H1 (cell line): ENCODE results near the gene IQCE. TPM values are rescaled to one million over a fixed set of nuclear protein-coding genes. Genes with fewer than 3 reads are reported as not detected.
"Not testable (repeated sequence)": the region's sequence is repeated elsewhere in the genome, so short reads cannot be mapped to it uniquely, and the experiment has no call there.

Source experiments
- CTCF ChIA-PET: fragments of 300-600 bp; sonication (Branson Sonifier 250); formaldehyde crosslinking; loops from one replicate; lab custom pipeline; 2021; ENCODE audit not compliant: partially characterized antibody; lab: Charles Lee
- POLR2A ChIA-PET: fragments of 300-600 bp; sonication (Branson Sonifier 250); formaldehyde crosslinking; loops from one replicate; lab custom pipeline; 2021; ENCODE audit warnings: inconsistent platforms; ENCODE audit not compliant: partially characterized antibody; lab: Charles Lee
- DNase-seq, 2 experiments: peaks; one replicate each; pipeline versions ENCODE4 v3.0.0 to v3.0.0-alpha.2; 2010 to 2022; ENCODE audit warnings: low spot score in 2 of 2, low read depth in 1 of 2, mixed read lengths in 1 of 2
- FAIRE-seq: peaks from 2 replicates; lab custom pipeline; 2011; peaks lifted over from hg19 to GRCh38; lab: Jason Lieb, UNC
- H2AFZ ChIP-seq: 2 replicates; pipeline ENCODE4 v1.8.1; 2012; ENCODE audit warnings: low read length, inconsistent platforms
- H2AK5ac ChIP-seq: 2 replicates; pipeline ENCODE4 v1.6.1; 2013; ENCODE audit warnings: low read depth, low read length
- H2BK120ac ChIP-seq: replicated peaks from 2 replicates; pipeline ENCODE3; 2013; ENCODE audit warnings: low read depth, low read length, inconsistent platforms
- H2BK12ac ChIP-seq: 2 replicates; pipeline ENCODE4 v1.6.1; 2013; ENCODE audit warnings: low read depth, low read length
- H2BK15ac ChIP-seq: 2 replicates; pipeline ENCODE4 v1.6.1; 2013; ENCODE audit warnings: low read length
- H2BK20ac ChIP-seq: 2 replicates; pipeline ENCODE4 v1.6.1; 2013; ENCODE audit warnings: low read length
- H2BK5ac ChIP-seq: 2 replicates; pipeline ENCODE4 v1.6.1; 2013; ENCODE audit warnings: low read depth, low read length
- H3K14ac ChIP-seq: 2 replicates; pipeline ENCODE4 v1.6.1; 2013; ENCODE audit warnings: inconsistent platforms; ENCODE audit not compliant: insufficient read length
- H3K18ac ChIP-seq: 2 replicates; pipeline ENCODE4 v1.6.1; 2013; ENCODE audit warnings: low read length; ENCODE audit errors: extremely low read depth
- H3K23ac ChIP-seq: 2 replicates; pipeline ENCODE4 v1.6.1; 2013; ENCODE audit warnings: inconsistent platforms; ENCODE audit not compliant: insufficient read length
- H3K23me2 ChIP-seq: 2 replicates; pipeline ENCODE4 v1.6.1; 2013; ENCODE audit warnings: low read depth, low read length
- H3K27ac ChIP-seq: 2 replicates; pipeline ENCODE4 v1.6.1; 2011; ENCODE audit warnings: low read depth, low read length, inconsistent platforms
- H3K27me3 ChIP-seq, 4 experiments: replicated peaks in 1 of 4; 1 replicate in 1 of 4; 2 replicates in 3 of 4; pipeline versions ENCODE4 v1.6.1 to v1.8.1; 2011 to 2013; ENCODE audit warnings: low read length in 3 of 4, mild to moderate bottlenecking in 3 of 4, inconsistent platforms in 2 of 4, mixed read lengths in 2 of 4, moderate library complexity in 1 of 4; ENCODE audit not compliant: control insufficient read depth in 3 of 4, insufficient read depth in 3 of 4; ENCODE audit errors: extremely low read depth in 1 of 4
- H3K36me3 ChIP-seq, 4 experiments: 2 replicates each; pipeline versions ENCODE4 v1.6.1 to v1.8.1; 2011 to 2013; ENCODE audit warnings: mild to moderate bottlenecking in 4 of 4, low read length in 3 of 4, moderate library complexity in 2 of 4, control low read depth in 1 of 4, inconsistent platforms in 1 of 4; ENCODE audit not compliant: insufficient read depth in 4 of 4, control insufficient read depth in 2 of 4
- H3K4ac ChIP-seq: replicated peaks from 2 replicates; pipeline ENCODE3; 2013; ENCODE audit warnings: low read length, low read depth, mixed read lengths, inconsistent platforms; ENCODE audit not compliant: insufficient read length
- H3K4me1 ChIP-seq, 4 experiments: replicated peaks in 1 of 4; 1 replicate in 1 of 4; 2 replicates in 3 of 4; pipeline versions ENCODE4 v1.6.1 to v1.8.1; 2011 to 2013; ENCODE audit warnings: low read length in 3 of 4, inconsistent platforms in 2 of 4, mixed read lengths in 1 of 4; ENCODE audit not compliant: insufficient read depth in 4 of 4, control insufficient read depth in 3 of 4
- H3K4me2 ChIP-seq, 2 experiments: 2 replicates each; pipeline versions ENCODE4 v1.6.1 to v1.8.1; 2011 to 2013; ENCODE audit warnings: low read depth in 2 of 2, low read length in 2 of 2, control low read depth in 1 of 2, inconsistent platforms in 1 of 2, mild to moderate bottlenecking in 1 of 2; ENCODE audit not compliant: insufficient read depth in 1 of 2
- H3K4me3 ChIP-seq, 4 experiments: fragments of 200-600, 300-600 bp in 1 of 4; sonication (generic), shearing (Covaris generic), sonication (Bioruptor Twin) in 1 of 4; 2 replicates each; pipeline versions ENCODE4 v1.5.1 to v1.8.1; 2011 to 2016; ENCODE audit warnings: low read length in 4 of 4, low read depth in 3 of 4, control low read depth in 2 of 4, inconsistent platforms in 2 of 4, mild to moderate bottlenecking in 2 of 4, mixed read lengths in 1 of 4, moderate library complexity in 1 of 4; ENCODE audit not compliant: insufficient read depth in 2 of 4; ENCODE audit errors: extremely low read depth in 1 of 4
- H3K56ac ChIP-seq: replicated peaks from 2 replicates; pipeline ENCODE3; 2013; ENCODE audit warnings: low read depth, mild to moderate bottlenecking, mixed read lengths, low read length, inconsistent platforms; ENCODE audit not compliant: insufficient read length
- H3K79me1 ChIP-seq: 2 replicates; pipeline ENCODE4 v1.6.1; 2013; ENCODE audit warnings: low read depth, low read length, control low read depth
- H3K79me2 ChIP-seq, 2 experiments: 2 replicates each; pipeline versions ENCODE4 v1.6.1 to v1.8.1; 2012 to 2013; ENCODE audit warnings: low read length in 2 of 2, mild to moderate bottlenecking in 2 of 2, inconsistent platforms in 1 of 2; ENCODE audit not compliant: insufficient read depth in 2 of 2, control insufficient read depth in 1 of 2
- H3K9ac ChIP-seq, 4 experiments: replicated peaks in 1 of 4; 1 replicate in 1 of 4; 2 replicates in 3 of 4; pipeline versions ENCODE4 v1.6.1 to v1.8.1; 2011 to 2013; ENCODE audit warnings: low read depth in 3 of 4, low read length in 3 of 4, control low read depth in 2 of 4, mild to moderate bottlenecking in 2 of 4, moderate library complexity in 2 of 4, inconsistent platforms in 1 of 4; ENCODE audit errors: extremely low read depth in 1 of 4
- H3K9me3 ChIP-seq, 2 experiments: 2 replicates each; pipeline versions ENCODE4 v1.6.1 to v1.8.1; 2012 to 2013; ENCODE audit warnings: mild to moderate bottlenecking in 2 of 2, moderate library complexity in 2 of 2, control low read depth in 1 of 2, inconsistent platforms in 1 of 2, low read depth in 1 of 2, low read length in 1 of 2, mixed read lengths in 1 of 2; ENCODE audit not compliant: insufficient read depth in 2 of 2
- H4K20me1 ChIP-seq, 2 experiments: replicated peaks in 1 of 2; 2 replicates each; pipeline versions ENCODE3 to v1.8.1; 2011 to 2013; ENCODE audit warnings: inconsistent platforms in 2 of 2, low read length in 2 of 2, mild to moderate bottlenecking in 1 of 2; ENCODE audit not compliant: insufficient read depth in 2 of 2, control insufficient read depth in 1 of 2
- H4K5ac ChIP-seq: 2 replicates; pipeline ENCODE4 v1.6.1; 2013; ENCODE audit warnings: low read length, low read depth, mixed read lengths, inconsistent platforms; ENCODE audit not compliant: insufficient read length
- H4K8ac ChIP-seq: 2 replicates; pipeline ENCODE4 v1.8.0; 2013; ENCODE audit warnings: mild to moderate bottlenecking, moderate library complexity, low read length, inconsistent platforms; ENCODE audit not compliant: insufficient read depth; ENCODE audit errors: extremely low read depth
- H4K91ac ChIP-seq: replicated peaks from 2 replicates; pipeline ENCODE3; 2013; ENCODE audit warnings: low read length, mixed read lengths, inconsistent platforms; ENCODE audit not compliant: insufficient read length
- WGBS, 2 experiments: shearing (Covaris generic) in 1 of 2; methylation state at CpG; one replicate each; pipeline versions ENCODE4 v1.1.6 to v1.1.7; 2013 to 2015; ENCODE audit warnings: low lambda C conversion rate in 2 of 2, mixed read lengths in 2 of 2, inconsistent platforms in 1 of 2, low coverage in 1 of 2, missing lambda C conversion rate in 1 of 2; ENCODE audit not compliant: insufficient replicate concordance in 2 of 2, insufficient coverage in 1 of 2, insufficient read length in 1 of 2; ENCODE audit errors: extremely low coverage in 1 of 2, missing lambda C conversion rate in 1 of 2; 5-methylcytosine and 5-hydroxymethylcytosine counted together
- polyA plus RNA-seq, 7 experiments: library from polyadenylated mRNA; depleted of rRNA in 3 of 7; stranded (reverse) in 5 of 7; unstranded in 2 of 7; fragments of >200 nt in 5 of 7; fragments of 200-250 nt in 2 of 7; gene quantifications; 1 replicate in 5 of 7; 2 replicates in 1 of 7; 4 replicates in 1 of 7; pipeline versions ENCODE4 v1.2.1 to v1.2.3, GENCODE V29; 2011 to 2013; ENCODE audit warnings: missing spikeins in 2 of 7, mixed read lengths in 2 of 7
- total RNA-seq: library from RNA; stranded (reverse); fragmentation: NEBNext Ultra II Directional; extraction: Animal tissue kit (Norgen Biotek cat#: 25700); gene quantifications from 2 replicates; pipeline ENCODE4 v1.2.1, GENCODE V29; 2021

The IQCE gene
- total and polyA plus RNA-seq, 2 of the 8 experiments (the other 6 are each of a cell fraction or from before 2014, with no cell fraction given): 2.2 to 4.9 TPM

DNA sequence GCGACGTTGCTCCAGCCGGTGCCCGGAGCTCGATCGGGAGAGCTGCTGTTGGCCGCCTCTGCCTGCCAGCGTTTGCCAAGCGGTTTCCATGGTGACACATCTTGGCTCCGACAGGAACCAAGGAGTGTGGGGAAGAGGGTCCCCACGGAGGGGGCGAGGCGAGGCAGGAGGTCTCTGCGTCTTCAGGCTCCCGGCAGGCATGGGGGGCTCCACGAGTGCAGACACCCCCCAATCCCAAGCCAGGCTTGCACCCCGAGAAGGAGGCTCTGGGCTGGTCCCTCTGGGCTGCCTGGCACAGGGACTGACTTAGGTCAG lies 27.0 kb upstream of the IQCE start:
- H3K4me3 ChIP-seq, H2BK12ac ChIP-seq, H3K56ac ChIP-seq, H2AK5ac ChIP-seq, H3K14ac ChIP-seq, H3K79me2 ChIP-seq, H3K79me1 ChIP-seq, H2BK15ac ChIP-seq, H3K9ac ChIP-seq, H2AFZ ChIP-seq, H2BK20ac ChIP-seq, FAIRE-seq, H3K23me2 ChIP-seq, DNase-seq, H4K91ac ChIP-seq, H3K4ac ChIP-seq, CTCF ChIA-PET, H3K9me3 ChIP-seq, H4K5ac ChIP-seq, H2BK120ac ChIP-seq, H3K23ac ChIP-seq, H3K27ac ChIP-seq, H3K4me2 ChIP-seq, H4K8ac ChIP-seq, H2BK5ac ChIP-seq, H3K27me3 ChIP-seq, H3K18ac ChIP-seq: not testable (repeated sequence)
- Histone ChIP-seq H3K4me1 (peaks cover 0 to 23% (median 6%) of the 10 kb centered on the region in 4 experiments; a peak in 5 of 7 replicates), H4K20me1 (peaks cover 7 to 11% of the 10 kb centered on the region in 2 experiments), H3K36me3 (peaks cover 6 to 13% (median 9%) of the 10 kb centered on the region in 4 experiments; a peak in 5 of 8 replicates)
- WGBS, 2 experiments: 90% methylated on average over 5 of the region's 17 CpGs; no CpG with 5 or more reads in 1 of the 2 experiments
- POLR2A ChIA-PET: interaction anchor here (8.2 kb wide), 1 partner anchor 10 kb away, joined by 68 read pairs; no protein-coding TSS in a partner anchor

GRCh38 chr7:2532199-2532772 lies 26.5 kb upstream of the IQCE start:
- WGBS, 2 experiments: 91% methylated on average over 11 of the region's 15 CpGs; no CpG with 5 or more reads in 1 of the 2 experiments
- H2AFZ ChIP-seq, H4K91ac ChIP-seq, H3K27me3 ChIP-seq, DNase-seq, H3K14ac ChIP-seq, H3K36me3 ChIP-seq, H3K56ac ChIP-seq, H3K23me2 ChIP-seq, H4K20me1 ChIP-seq, H3K79me1 ChIP-seq, H3K18ac ChIP-seq, H3K79me2 ChIP-seq, H3K23ac ChIP-seq, CTCF ChIA-PET, H3K4me3 ChIP-seq, H3K9me3 ChIP-seq, H2BK20ac ChIP-seq, FAIRE-seq, H2BK15ac ChIP-seq, H3K27ac ChIP-seq, H4K5ac ChIP-seq, H2BK5ac ChIP-seq, H3K9ac ChIP-seq, H2BK120ac ChIP-seq, H2BK12ac ChIP-seq, H3K4me2 ChIP-seq, H2AK5ac ChIP-seq, H4K8ac ChIP-seq, H3K4ac ChIP-seq: not testable (repeated sequence)
- POLR2A ChIA-PET: interaction anchor here (8.2 kb wide), 1 partner anchor 9 kb away, joined by 68 read pairs; no protein-coding TSS in a partner anchor
- peaks cover 0 to 22% (median 6%) of the 10 kb centered on the region in 4 experiments; a peak in 5 of 7 replicates for H3K4me1 ChIP-seq
